Fibroblast of lung (primary cell): ENCODE results near the gene TRMT2B.

ENCODE experiments used
- EZH2 ChIP-seq: IDR thresholded peaks from 2 replicates; pipeline ENCODE4 v1.5.1; 2012; ENCODE audit warnings: low read length, control low read depth, mild to moderate bottlenecking; ENCODE audit errors: missing control alignments
- TF ChIP-seq, protein P1 (sequence below), 2 donors: IDR thresholded peaks in 1 of 2; conservative IDR thresholded peaks in 1 of 2; 1 replicate in 1 of 2; 2 replicates in 1 of 2; pipeline ENCODE4 v1.5.1; 2011 to 2012; ENCODE audit warnings: low read length in 2 of 2, control low read depth in 1 of 2, inconsistent platforms in 1 of 2, low read depth in 1 of 2, mild to moderate bottlenecking in 1 of 2

DNA sequence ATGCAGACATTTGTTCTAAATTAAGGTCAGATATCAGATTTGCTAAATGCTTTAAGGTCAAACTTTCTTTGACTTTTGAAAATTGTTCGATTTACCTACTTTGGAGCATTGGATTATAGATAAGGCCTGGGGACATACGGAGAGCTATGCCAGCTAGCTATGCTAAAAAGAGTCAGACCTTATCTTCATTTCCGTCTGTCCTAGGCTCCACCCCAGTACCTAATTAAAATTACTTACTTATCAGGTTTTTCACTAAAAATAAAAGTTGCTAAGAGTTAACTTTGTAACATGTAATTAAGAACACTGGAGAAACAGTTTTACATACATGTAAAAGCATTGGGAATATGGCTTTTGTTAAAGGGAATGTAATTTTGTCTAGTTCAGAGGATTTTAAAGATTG lies 19.7 kb upstream of the TRMT2B start:
- TF ChIP-seq, protein P1, sequence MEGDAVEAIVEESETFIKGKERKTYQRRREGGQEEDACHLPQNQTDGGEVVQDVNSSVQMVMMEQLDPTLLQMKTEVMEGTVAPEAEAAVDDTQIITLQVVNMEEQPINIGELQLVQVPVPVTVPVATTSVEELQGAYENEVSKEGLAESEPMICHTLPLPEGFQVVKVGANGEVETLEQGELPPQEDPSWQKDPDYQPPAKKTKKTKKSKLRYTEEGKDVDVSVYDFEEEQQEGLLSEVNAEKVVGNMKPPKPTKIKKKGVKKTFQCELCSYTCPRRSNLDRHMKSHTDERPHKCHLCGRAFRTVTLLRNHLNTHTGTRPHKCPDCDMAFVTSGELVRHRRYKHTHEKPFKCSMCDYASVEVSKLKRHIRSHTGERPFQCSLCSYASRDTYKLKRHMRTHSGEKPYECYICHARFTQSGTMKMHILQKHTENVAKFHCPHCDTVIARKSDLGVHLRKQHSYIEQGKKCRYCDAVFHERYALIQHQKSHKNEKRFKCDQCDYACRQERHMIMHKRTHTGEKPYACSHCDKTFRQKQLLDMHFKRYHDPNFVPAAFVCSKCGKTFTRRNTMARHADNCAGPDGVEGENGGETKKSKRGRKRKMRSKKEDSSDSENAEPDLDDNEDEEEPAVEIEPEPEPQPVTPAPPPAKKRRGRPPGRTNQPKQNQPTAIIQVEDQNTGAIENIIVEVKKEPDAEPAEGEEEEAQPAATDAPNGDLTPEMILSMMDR (conservative IDR thresholded peaks at IDR 0.05 in 1 of 2, IDR thresholded peaks at IDR 0.05 in 1 of 2; ENCODE audit: low read depth in 1 of 2, low read length in 2 of 2): no peak
- no peak for TF ChIP-seq EZH2
